Common myeloid progenitor, CD34-positive (primary cell): Measurements from ENCODE around the gene DUSP23.

ENCODE experiments used
- CTCF ChIA-PET: fragments of 350-600 bp; sonication (Branson Sonifier 250); formaldehyde crosslinking; loops from one replicate; lab custom pipeline; 2021; ENCODE audit warnings: antibody characterized with exemption; lab: Charles Lee
- POLR2A ChIA-PET: fragments of 350-600 bp; sonication (Branson Sonifier 250); formaldehyde crosslinking; loops from one replicate; lab custom pipeline; 2021; ENCODE audit warnings: antibody characterized with exemption; lab: Charles Lee
- DNase-seq, 3 donors: peaks; one replicate each; pipeline versions ENCODE4 v3.0.0 to v3.0.0-alpha.2; 2013
- H3K27ac ChIP-seq, 2 experiments: 1 replicate in 1 of 2; 2 replicates in 1 of 2; pipeline ENCODE4 v1.7.0; 2013; ENCODE audit warnings: inconsistent platforms in 2 of 2, low read length in 2 of 2, mild to moderate bottlenecking in 2 of 2, low read depth in 1 of 2, moderate library complexity in 1 of 2; ENCODE audit not compliant: severe bottlenecking in 2 of 2, insufficient read depth in 1 of 2, poor library complexity in 1 of 2
- H3K27me3 ChIP-seq, 5 experiments: replicated peaks in 2 of 5; 1 replicate in 3 of 5; 2 replicates in 2 of 5; pipeline versions ENCODE4 v1.6.1 to v1.7.0; 2013; ENCODE audit warnings: low read length in 4 of 5, mild to moderate bottlenecking in 2 of 5, moderate library complexity in 2 of 5, inconsistent platforms in 1 of 5; ENCODE audit not compliant: insufficient read depth in 5 of 5, control insufficient read depth in 4 of 5
- H3K36me3 ChIP-seq, 4 experiments: 1 replicate in 2 of 4; 2 replicates in 2 of 4; pipeline versions ENCODE4 v1.6.1 to v1.7.0; 2013; ENCODE audit warnings: low read length in 3 of 4, control low read depth in 1 of 4, mild to moderate bottlenecking in 1 of 4; ENCODE audit not compliant: control insufficient read depth in 4 of 4, insufficient read depth in 4 of 4
- H3K4me1 ChIP-seq, 4 experiments: 1 replicate in 3 of 4; 2 replicates in 1 of 4; pipeline versions ENCODE4 v1.6.1 to v1.7.1; 2013; ENCODE audit warnings: low read length in 3 of 4, mild to moderate bottlenecking in 3 of 4, control low read depth in 1 of 4, inconsistent platforms in 1 of 4, moderate library complexity in 1 of 4; ENCODE audit not compliant: control insufficient read depth in 4 of 4, insufficient read depth in 4 of 4; ENCODE audit errors: control extremely low read depth in 1 of 4
- H3K4me3 ChIP-seq, 7 experiments: 1 replicate in 4 of 7; 2 replicates in 3 of 7; pipeline versions ENCODE4 v1.5.1 to v1.7.0; 2013; ENCODE audit warnings: mild to moderate bottlenecking in 7 of 7, low read length in 6 of 7, moderate library complexity in 6 of 7, inconsistent platforms in 2 of 7, low read depth in 2 of 7, control low read depth in 1 of 7; ENCODE audit not compliant: insufficient read depth in 4 of 7, control insufficient read depth in 1 of 7; ENCODE audit errors: extremely low read depth in 1 of 7
- H3K9me3 ChIP-seq, 5 experiments: 1 replicate in 4 of 5; 2 replicates in 1 of 5; pipeline versions ENCODE4 v1.6.1 to v1.7.1; 2013; ENCODE audit warnings: low read length in 4 of 5, mild to moderate bottlenecking in 2 of 5, inconsistent platforms in 1 of 5, low read depth in 1 of 5, moderate library complexity in 1 of 5; ENCODE audit not compliant: control insufficient read depth in 4 of 5, insufficient read depth in 2 of 5; ENCODE audit errors: control extremely low read depth in 1 of 5
- WGBS: methylation state at CpG from one replicate; pipeline ENCODE4 v1.1.5; 2013; ENCODE audit not compliant: insufficient coverage; 5-methylcytosine and 5-hydroxymethylcytosine counted together

The DUSP23 gene

GRCh38 chr1:159750621-159751020 is 30.1 kb upstream of the DUSP23 start:
- ChIA-PET POLR2A (no interaction called here), CTCF (interaction anchor here (0.7 kb wide), 1 partner anchor 39 kb away, joined by 3 read pairs; no protein-coding TSS in a partner anchor)
- DNase-seq = no peak
- no peak overlapping the region for H3K4me3 ChIP-seq
- H3K36me3 ChIP-seq = no peaks in the 10 kb centered on the region
- H3K4me1 ChIP-seq = peaks cover 3 to 21% (median 9%) of the 10 kb centered on the region in 4 experiments
- H3K27ac ChIP-seq = no peak overlapping the region
- no peaks in the 10 kb centered on the region for H3K27me3 ChIP-seq
- H3K9me3 ChIP-seq = no peaks in the 10 kb centered on the region

DNA sequence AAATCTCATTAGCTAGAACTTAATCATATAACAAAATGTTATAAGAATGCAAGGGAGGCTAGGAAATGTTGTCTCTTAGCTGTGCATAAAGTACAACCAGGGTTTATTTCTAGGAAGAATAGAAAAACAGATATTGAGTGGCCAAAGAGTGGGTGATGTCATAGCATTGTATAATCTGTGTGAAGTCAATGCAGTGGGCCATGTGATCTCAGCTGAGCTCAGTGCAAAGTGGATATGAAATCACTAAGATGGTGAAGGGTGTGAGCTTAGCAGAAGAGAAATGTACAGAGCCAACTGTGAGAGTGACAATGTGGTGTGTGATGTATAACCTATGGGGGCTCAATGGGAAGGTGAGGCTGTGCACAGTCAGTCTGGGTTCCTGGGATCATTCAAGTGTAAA is 29.7 kb upstream of the DUSP23 start:
- DNase-seq = no peak

DNA sequence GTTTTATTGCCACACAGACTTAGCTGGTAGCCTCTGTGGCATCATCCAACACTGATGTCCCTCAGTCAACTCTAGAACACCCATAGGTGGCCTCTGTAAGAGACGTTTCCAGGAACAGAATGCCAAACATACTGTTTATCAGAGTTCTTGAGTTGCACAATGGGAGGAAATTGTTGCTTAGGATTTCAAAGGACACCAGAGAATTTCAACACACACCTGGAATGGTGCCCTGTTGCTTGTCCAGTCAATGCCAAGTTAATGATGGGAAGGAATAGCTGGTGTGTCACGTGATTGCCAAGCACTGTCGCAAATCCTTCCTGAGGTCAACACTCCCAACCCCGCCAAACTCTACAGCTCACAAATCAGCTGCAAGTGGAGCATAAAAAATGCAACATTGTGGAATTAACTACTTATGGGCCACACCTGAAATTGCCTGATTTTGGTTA is 28.6 kb upstream of the DUSP23 start:
- ChIA-PET POLR2A (no interaction called here), CTCF (interaction anchor here (1.1 kb wide), 1 partner anchor 13 kb away, joined by 4 read pairs; no protein-coding TSS in a partner anchor)
- Histone ChIP-seq H3K9me3 (no peaks in the 10 kb centered on the region), H3K36me3 (no peaks in the 10 kb centered on the region), H3K27ac (no peak overlapping the region), H3K4me1 (peaks cover 3 to 26% (median 11%) of the 10 kb centered on the region in 4 experiments), H3K4me3 (no peak overlapping the region), H3K27me3 (no peaks in the 10 kb centered on the region)
- WGBS = 100% methylated on average over 3 of the region's 4 CpGs
- DNase-seq = no peak

More for the DNA sequence above, 29.7 kb upstream of the DUSP23 start:
- no peak overlapping the region for H3K4me3 ChIP-seq
- ChIA-PET CTCF (no interaction called here), POLR2A (no interaction called here)
- no peaks in the 10 kb centered on the region for H3K36me3 ChIP-seq
- no peaks in the 10 kb centered on the region for H3K9me3 ChIP-seq
- no peaks in the 10 kb centered on the region for H3K27me3 ChIP-seq
- H3K27ac ChIP-seq = no peak overlapping the region
- peaks cover 3 to 23% (median 10%) of the 10 kb centered on the region in 4 experiments for H3K4me1 ChIP-seq

DNA sequence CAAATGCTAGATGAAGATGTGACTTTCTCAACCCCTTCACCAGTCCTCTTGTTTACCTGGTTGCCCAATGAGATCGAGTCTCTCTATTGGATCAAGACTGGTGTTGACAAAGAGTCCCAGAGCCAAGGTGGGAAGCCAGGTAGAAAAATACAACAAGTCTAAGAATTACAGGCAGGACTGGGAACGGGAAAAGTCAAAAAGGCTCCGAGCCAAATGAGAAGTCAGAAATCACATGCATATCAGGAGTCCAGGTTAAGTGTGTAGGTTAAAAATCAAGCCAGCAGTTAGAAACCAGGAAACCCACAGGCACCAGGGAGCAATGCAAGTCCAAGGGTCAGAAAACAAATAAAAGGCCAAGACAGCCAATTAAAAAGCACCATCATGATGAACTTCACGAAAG is 27.4 kb upstream of the DUSP23 start:
- Histone ChIP-seq H3K27ac (no peak overlapping the region), H3K36me3 (no peaks in the 10 kb centered on the region), H3K9me3 (no peaks in the 10 kb centered on the region), H3K4me3 (no peak overlapping the region), H3K4me1 (peaks cover 0 to 15% (median 7%) of the 10 kb centered on the region in 4 experiments), H3K27me3 (no peaks in the 10 kb centered on the region)
- WGBS = 86% methylated on average over 3 of the region's 4 CpGs
- POLR2A ChIA-PET = no interaction called here
- DNase-seq = no peak
- CTCF ChIA-PET = no interaction called here

DNA sequence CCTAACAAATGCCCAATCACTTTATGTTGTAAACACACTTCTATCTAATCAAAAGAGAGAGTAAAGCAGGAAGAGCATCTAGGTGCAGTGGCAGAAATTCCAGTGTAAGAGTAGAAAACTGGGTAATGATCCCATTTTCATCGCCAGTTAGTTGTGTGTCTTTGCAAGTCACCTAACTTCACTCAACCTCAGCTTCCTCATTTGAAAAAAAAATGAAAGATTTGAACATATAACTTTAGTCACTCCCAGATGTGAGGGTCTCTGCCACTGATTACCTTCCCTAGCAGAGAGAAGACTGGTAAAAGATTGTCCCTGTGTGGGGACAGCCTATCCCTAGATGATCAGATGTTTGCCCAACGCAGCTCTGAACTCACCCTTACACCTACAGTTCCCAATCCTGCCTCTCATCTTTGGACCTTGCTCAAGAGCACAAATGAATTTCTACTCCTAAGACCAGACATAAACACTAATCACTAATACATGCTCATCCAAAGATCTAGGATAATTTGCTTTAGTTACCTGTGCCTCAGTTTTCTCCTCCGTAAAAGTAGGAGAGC is 25.2 kb upstream of the DUSP23 start:
- Histone ChIP-seq H3K9me3 (no peaks in the 10 kb centered on the region), H3K4me3 (no peak overlapping the region), H3K27me3 (no peaks in the 10 kb centered on the region), H3K4me1 (peaks cover 0 to 13% (median 7%) of the 10 kb centered on the region in 4 experiments), H3K27ac (no peak overlapping the region), H3K36me3 (no peaks in the 10 kb centered on the region)
- ChIA-PET CTCF (no interaction called here), POLR2A (no interaction called here)
- DNase-seq = peak in 2 of 3 donors; percentile 61 to 72
- 85% methylated on average over 1 of the region's 3 CpGs for WGBS

GRCh38 chr1:159756397-159756796 is 24.4 kb upstream of the DUSP23 start:
- no peaks in the 10 kb centered on the region for H3K9me3 ChIP-seq
- no peaks in the 10 kb centered on the region for H3K27me3 ChIP-seq
- no peak overlapping the region for H3K4me3 ChIP-seq
- H3K4me1 ChIP-seq = peaks cover 0 to 13% (median 7%) of the 10 kb centered on the region in 4 experiments
- peak in 2 of 3 donors; percentile 60 to 76 for DNase-seq
- POLR2A ChIA-PET = no interaction called here
- no peak overlapping the region for H3K27ac ChIP-seq
- H3K36me3 ChIP-seq = no peaks in the 10 kb centered on the region
- CTCF ChIA-PET = interaction anchor here (0.6 kb wide), 1 partner anchor 9 kb away, joined by 3 read pairs; no protein-coding TSS in a partner anchor

- H3K4me3 ChIP-seq = no peak overlapping the region
- WGBS = no CpG with 5 or more reads among the region's 1 CpG
- ChIA-PET CTCF (no interaction called here), POLR2A (no interaction called here)
- no peaks in the 10 kb centered on the region for H3K27me3 ChIP-seq
- no peak overlapping the region for H3K27ac ChIP-seq
- no peaks in the 10 kb centered on the region for H3K36me3 ChIP-seq
- DNase-seq = no peak
- peaks cover 0 to 7% (median 2%) of the 10 kb centered on the region in 4 experiments for H3K4me1 ChIP-seq
- no peaks in the 10 kb centered on the region for H3K9me3 ChIP-seq
Observed at GRCh38 chr1:159763686-159764085, 17.1 kb upstream of the DUSP23 start.
